AG04449 (cell line): ENCODE results near the gene MRPL42.

ENCODE experiments used
- CTCF ChIA-PET: fragments of 350-600 bp; formaldehyde crosslinking; extraction: SDS; loops from one replicate; lab custom pipeline; 2021; ENCODE audit warnings: antibody characterized with exemption; lab: Yijun Ruan, JAX
- POLR2A ChIA-PET: fragments of 400-600, 350-600 bp; formaldehyde crosslinking; extraction: SDS; loops from one replicate; lab custom pipeline; 2020; ENCODE audit warnings: antibody characterized with exemption, inconsistent platforms; lab: Yijun Ruan, JAX
- DNase-seq: peaks from one replicate; pipeline ENCODE4 v3.0.0-alpha.2; 2010; ENCODE audit warnings: low read depth, low spot score
- H3K4me3 ChIP-seq: 2 replicates; pipeline ENCODE4 v1.5.1; 2011; ENCODE audit warnings: low read depth, mild to moderate bottlenecking, control low read depth, low read length
- TF ChIP-seq, protein P1 (sequence below): IDR thresholded peaks from one replicate; pipeline ENCODE4 v1.5.1; 2011; ENCODE audit warnings: mild to moderate bottlenecking, moderate library complexity, low read length, control low read depth, inconsistent platforms; ENCODE audit not compliant: insufficient read depth; ENCODE audit errors: missing control alignments

Gene MRPL42

DNA sequence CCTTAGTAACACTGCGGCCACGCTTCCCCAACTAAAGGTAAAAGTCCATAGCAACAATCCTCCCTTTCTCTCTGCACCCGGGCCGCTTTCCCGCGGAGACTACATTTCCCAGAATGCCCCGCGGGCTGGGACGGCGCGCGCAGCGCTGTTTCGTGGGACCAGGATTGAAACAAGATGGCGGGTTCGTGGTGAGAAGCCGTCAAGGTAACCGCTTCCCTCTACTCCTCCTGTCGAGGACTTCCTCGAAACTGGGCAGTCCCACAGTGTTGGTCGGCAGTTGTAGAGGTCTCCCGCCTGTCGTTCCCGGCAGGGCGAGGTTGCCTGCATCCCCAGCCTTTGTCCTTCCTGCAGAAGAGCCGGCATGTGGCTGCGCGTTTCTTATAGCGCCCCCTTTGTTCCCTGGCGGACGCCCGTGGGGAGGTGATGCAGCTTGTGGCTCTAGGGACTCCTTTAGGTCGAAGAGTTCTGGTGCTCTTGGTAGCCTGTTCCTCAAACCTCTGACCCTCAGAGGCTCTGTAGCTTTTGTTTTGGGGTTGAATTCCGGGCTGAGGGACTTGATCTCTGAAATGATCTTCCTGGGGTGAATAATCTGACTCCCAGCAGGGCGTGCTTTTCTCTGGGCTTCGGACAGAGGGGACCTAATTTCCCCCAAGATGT is at the start of gene MRPL42:
Gene MRPL42, plus strand, starts transcription at position 164 of the 657 bp plus-strand sequence. CDS start 1,772 bp downstream, outside the sequence.
- peak; percentile 34 for DNase-seq
- CTCF ChIA-PET: interaction anchor here (0.6 to 3.0 kb wide), 19 partner anchors 9 to 683 kb away, joined by 3 to 16 read pairs (median 5); partner anchors contain the start of gene UBE2N
- TF ChIP-seq, protein P1, sequence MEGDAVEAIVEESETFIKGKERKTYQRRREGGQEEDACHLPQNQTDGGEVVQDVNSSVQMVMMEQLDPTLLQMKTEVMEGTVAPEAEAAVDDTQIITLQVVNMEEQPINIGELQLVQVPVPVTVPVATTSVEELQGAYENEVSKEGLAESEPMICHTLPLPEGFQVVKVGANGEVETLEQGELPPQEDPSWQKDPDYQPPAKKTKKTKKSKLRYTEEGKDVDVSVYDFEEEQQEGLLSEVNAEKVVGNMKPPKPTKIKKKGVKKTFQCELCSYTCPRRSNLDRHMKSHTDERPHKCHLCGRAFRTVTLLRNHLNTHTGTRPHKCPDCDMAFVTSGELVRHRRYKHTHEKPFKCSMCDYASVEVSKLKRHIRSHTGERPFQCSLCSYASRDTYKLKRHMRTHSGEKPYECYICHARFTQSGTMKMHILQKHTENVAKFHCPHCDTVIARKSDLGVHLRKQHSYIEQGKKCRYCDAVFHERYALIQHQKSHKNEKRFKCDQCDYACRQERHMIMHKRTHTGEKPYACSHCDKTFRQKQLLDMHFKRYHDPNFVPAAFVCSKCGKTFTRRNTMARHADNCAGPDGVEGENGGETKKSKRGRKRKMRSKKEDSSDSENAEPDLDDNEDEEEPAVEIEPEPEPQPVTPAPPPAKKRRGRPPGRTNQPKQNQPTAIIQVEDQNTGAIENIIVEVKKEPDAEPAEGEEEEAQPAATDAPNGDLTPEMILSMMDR: peak; percentile 84
- POLR2A ChIA-PET: no interaction called here
- H3K4me3 ChIP-seq: peak within 1 kb of the TSS; percentile 96

DNA sequence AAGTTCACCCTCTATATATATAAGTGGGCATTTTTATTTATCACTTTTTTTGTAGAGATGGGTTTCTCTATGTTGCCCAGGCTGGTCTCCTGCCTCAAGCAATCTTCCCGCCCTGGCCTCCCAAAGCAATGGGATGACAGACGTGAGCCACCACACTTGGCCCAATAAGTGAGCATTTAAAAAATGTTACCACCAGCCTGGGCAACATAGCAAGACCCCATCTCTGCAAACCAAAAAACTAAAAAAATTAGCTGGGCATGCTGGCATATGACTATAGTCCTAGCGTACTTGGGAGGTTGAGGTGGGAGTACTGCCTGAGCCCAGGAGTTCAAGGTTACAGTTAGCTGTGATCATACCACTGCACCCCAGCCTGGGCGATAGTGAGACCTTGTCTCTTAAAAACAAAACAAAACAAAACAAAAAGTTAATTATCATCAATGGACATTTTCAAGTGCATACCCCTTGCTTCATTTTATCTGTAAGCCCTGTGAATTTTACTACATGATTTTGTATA is 49.3 kb upstream of the MRPL42 start:
- POLR2A ChIA-PET: no interaction called here
- no peak overlapping the region for H3K4me3 ChIP-seq
- CTCF ChIA-PET: interaction anchor here (0.8 to 4.8 kb wide), 3 partner anchors 10 to 683 kb away, joined by 3 to 106 read pairs (median 6); no protein-coding TSS in a partner anchor

DNA sequence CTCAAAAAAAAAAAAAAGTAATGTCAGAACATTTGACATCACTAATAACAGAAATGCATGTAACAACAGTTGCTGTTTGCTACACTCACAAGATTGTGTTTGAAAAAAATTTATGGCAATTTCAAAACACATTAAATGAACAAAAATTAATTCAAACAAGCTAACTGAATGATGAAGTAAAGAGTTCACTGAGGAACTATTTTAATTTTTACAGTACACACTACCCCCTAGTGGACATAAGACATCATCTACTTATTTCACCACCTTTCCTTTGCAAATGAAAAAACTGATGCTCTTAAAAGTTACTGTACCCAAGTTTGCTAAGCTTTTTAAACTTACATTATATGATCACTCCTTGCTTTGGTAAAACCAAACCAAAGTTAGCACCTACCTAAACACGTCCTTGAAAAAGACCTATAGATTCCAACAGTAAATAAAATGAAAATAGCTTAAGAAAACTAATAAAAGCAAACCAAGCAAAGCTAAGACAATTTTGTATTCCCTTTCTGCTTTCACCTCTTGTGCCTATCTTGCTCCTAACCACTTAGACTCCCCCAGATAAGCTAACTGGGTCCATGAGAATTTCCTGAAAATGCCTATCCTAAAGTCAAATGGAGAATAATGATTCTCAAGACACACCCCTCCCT is 47.8 kb upstream of the MRPL42 start:
- no peak for DNase-seq
- ChIA-PET CTCF (interaction anchor here (0.6 to 4.8 kb wide), 59 partner anchors 10 to 771 kb away, joined by 3 to 106 read pairs (median 4); partner anchors contain the start of genes MRPL42 and UBE2N), POLR2A (interaction anchor here (1.2 to 1.5 kb wide), 3 partner anchors 10 to 1274 kb away, joined by 3 read pairs; partner anchors contain the start of gene BTG1)
- TF ChIP-seq, protein P1: peak; percentile 32
- H3K4me3 ChIP-seq: no peak overlapping the region

More for the DNA sequence above, 49.3 kb upstream of the MRPL42 start:
- no peak for DNase-seq
- TF ChIP-seq, protein P1: no peak

DNA sequence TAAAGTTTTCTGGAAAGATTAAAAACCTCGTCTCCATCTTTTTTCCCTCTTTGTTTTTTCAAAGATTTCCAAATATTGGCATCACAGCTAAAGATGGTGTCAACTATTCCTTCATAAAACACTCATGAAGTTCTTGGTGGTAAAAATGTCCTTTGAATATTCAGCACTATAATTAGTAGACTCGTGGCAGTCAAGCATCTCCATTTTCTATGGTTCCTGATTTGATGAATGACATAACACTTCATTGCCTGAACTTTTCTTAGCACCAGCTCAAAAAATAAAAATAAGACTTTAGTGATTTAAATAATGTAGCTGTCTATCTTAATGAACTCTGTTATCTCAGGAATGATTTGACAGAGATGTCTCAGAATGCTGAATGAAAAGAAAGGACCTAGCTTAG is 45.3 kb upstream of the MRPL42 start:
- no peak overlapping the region for H3K4me3 ChIP-seq
- DNase-seq: no peak
- POLR2A ChIA-PET: no interaction called here
- TF ChIP-seq, protein P1: no peak
- CTCF ChIA-PET: interaction anchor here (0.7 to 1.8 kb wide), 7 partner anchors 8 to 438 kb away, joined by 3 to 7 read pairs (median 4); partner anchors contain the start of gene MRPL42

DNA sequence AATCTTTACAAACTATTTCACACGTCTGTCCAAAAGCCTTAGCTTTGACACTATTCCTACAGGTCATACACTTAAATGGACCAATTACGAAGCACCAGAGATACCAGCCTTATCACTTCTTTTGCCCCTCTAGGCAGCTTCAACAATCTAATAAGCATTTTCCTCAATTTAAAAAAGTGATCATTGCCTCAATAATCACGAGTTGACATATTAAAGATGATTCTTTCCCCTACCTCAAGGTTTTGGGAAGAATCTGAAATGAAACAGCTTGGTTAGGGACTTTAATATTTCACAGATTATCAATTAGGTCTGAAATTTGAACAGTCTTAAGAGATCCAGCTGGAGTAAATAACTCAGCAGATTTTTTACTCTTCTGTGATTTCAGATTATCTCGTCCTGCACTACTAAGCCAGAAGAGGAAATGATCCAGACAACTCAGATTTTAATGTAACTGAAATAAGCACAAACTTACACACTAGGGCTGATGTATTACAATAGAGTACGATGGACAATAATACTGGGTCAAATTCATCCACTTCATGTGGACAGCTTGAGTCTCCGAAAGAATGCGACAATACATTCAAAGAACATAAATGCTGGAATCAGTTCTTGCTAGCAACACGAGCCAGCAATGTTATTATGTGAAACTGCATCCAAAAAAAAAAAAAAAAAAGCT is 41.4 kb upstream of the MRPL42 start:
- no peak for DNase-seq
- no peak overlapping the region for H3K4me3 ChIP-seq
- ChIA-PET POLR2A (no interaction called here), CTCF (interaction anchor here (0.6 to 1.7 kb wide), 8 partner anchors 9 to 675 kb away, joined by 3 to 7 read pairs (median 3); no protein-coding TSS in a partner anchor)
- TF ChIP-seq, protein P1: no peak
